GM19025 (cell line): ENCODE measurements around the gene CSTF1.
"Not testable (repeated sequence)": the region's sequence is repeated elsewhere in the genome, so short reads cannot be mapped to it uniquely, and the experiment has no call there.

Experiments used
- ATAC-seq: cut with Tn5 transposase; IDR thresholded peaks from one replicate; pipeline ENCODE4 v1.9.1; 2021; ENCODE audit warnings: mild to moderate bottlenecking, low read depth, moderate library complexity; ENCODE audit not compliant: unreplicated experiment

The CSTF1 gene

DNA sequence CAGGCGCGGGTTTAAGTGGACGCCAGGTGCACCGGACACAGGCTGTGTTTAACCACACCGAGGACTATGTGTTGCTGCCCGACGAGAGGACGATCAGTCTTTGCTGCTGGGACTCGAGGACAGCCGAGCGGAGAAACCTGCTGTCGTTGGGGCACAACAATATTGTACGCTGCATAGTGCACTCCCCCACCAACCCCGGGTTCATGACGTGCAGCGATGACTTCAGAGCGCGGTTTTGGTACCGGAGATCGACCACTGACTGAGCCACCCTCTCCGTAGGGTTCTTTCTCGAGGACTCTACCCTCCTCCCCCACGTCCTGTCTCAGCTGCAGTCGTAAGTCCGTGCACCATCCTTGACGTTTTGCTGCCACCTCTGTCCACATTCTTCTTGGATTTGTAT is 11.0 kb downstream of the CSTF1 start:
- no peak for ATAC-seq

DNA sequence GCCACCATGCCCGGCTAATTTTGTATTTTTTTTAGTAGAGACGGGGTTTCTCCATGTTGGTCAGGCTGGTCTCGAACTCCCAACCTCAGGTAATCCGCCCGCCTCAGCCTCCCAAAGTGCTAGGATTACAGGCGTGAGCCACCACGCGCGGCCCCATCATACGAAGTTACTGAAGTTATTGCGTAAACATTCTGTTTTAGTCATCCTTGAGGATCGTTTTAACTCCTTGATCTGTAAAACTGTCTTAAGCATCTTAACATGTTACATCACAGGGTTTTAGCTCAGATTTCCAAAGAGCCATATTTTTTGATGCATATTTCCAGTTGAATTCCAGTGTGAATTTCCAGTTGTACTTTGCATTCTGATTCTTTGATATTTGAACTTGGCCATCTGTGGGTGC is 12.9 kb downstream of the CSTF1 start:
- ATAC-seq, result not testable (repeated sequence)

DNA sequence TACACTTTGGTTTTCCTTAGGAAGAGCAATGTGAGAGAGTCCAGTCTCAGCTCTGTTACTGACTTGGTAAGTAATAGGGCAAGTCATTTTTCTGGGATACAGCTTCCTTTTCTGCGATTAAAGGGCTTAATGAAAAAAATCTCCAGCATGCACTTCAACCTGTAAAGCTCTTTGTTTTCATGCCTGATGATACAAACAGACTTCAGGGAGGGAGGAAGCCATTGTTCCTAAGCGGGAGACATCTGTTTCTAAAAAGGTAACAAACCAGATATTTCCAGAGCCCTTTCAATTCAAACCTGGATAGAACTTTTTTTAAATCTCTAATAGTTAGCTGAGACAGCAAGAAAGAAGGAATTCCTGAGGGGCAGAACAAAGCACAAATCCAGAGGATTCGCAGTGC is 14.5 kb downstream of the CSTF1 start:
- no peak for ATAC-seq

DNA sequence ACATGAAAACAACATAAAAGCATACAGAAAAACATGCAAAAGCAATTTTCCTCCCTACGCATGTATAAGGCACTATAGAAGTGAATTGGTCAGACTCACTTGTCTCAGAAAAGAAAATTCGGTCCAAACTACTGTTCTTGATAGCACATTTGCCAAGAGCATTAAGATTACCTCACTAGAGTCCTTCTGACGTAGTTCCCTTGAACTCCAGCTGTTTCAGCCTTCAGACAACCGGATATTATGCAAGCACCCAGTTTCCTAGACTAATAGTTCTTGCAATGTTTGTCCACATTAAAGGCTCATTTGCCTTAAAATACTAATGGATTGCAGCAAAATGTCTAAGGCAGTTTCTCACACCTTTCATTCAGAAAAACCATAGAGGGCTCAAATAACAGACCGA is 17.1 kb downstream of the CSTF1 start:
- no peak for ATAC-seq

DNA sequence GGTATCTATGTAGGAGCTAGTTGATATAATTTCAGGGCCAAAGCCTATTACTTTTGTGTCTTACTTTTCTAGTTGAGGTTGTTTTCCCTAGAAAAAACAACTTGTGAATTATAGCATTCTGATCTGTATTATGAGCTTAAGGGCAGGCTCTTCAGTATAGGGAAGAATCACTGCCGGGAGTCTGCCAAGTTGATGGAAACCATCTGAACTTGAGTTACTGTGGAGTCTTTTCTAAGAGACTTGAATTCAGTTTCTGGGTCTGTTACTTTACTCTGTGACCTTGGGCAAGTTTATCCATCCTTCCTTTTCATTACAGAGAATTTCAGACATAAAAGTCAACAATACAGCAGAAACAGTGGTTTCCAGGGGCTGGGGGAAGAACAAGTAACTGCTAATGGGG is 17.5 kb downstream of the CSTF1 start:
- no peak for ATAC-seq

DNA sequence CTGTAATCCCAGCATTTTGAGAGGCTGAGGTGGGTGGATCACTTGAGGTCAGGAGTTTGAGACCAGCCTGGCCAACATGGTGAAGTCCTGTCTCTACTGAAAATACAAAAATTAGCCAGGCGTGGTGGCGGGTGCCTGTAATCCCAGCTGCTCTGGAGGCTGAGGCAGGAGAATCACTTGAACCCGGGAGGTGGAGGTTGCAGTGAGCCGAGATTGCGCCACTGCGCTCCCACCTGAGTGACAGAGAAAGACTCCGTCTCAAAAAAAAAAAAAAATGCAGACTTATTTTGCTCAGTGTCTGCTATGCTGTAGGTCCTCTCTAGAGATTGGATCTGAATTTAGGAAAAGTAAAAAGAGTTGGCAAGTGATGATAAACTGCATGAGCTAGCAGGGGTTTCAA is 18.8 kb downstream of the CSTF1 start:
- not testable (repeated sequence) for ATAC-seq

DNA sequence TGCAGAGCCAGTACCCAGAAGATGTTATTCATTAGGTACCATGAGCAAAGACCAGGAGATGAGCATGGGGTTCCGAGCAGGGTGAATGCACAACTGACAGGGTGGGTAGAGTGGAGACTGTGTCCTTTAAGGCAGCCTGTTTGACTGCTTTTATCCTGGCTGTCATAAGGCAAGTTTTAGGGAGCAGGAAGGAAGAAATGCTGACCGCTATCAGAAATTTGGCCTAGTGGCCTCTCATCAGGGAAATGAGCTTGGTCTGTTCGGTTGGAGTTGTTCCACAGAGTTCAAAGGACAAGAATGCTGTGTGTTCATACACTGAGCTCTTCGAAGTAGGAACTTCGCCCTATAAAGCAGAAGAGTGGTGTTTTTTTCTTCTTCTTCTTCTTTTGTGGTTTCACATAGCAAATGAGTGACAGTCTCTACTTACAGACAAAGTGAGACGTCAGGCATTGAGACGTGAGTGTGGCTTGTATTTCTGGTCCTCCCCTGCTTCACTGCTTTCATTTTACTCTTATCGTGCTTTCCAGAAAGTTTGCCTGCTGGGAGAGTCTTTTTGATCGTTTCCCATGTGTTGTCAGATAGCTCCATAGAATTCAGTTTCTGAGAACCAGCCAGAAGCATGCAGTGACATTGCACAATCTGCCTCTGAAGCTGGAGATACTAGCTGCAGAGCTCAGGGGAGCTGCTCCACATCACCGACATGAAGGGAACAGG is 19.5 kb downstream of the CSTF1 start, which contains the start of gene CASS4:
TSS of gene CASS4 (plus strand) at position 502 of the 714 bp plus-strand sequence. CDS start at position 701, 199 bp downstream.
- ATAC-seq, result no peak

DNA sequence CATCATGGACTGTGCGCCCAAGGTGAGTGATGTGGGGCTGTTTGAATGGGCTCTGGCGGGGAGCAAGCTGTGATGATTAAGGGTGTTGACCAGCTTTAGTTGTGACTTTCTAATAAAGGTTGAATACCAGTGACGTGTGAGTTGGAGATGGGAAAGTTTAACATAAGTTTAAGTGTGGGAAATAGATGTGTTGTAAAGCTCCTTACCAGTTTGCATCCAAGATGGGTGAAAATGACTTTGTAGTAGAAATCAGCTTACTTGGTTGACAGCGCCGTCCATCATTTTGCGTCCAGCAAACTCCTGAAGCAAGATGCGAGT is 20.0 kb downstream of the CSTF1 start:
- no peak for ATAC-seq

DNA sequence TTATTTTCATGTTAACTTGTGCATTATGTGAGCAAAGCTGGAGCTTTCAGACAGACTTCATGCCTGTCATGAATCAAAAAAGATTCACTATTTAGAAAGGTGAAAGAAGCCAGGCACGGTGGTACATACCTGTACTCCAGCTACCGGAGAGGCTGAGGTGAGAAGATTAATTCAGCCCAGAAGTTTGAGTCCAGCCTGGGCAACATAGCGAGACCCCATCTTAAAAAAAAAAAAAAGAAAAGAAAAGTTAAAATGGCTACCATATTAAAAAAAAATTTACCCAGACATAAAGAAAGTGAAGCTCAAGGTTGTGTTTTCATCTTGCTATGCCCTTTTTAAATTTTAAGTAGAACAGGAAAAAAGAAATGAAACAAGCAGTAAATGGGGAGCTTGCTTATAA is 20.5 kb downstream of the CSTF1 start:
- ATAC-seq, result no peak

DNA sequence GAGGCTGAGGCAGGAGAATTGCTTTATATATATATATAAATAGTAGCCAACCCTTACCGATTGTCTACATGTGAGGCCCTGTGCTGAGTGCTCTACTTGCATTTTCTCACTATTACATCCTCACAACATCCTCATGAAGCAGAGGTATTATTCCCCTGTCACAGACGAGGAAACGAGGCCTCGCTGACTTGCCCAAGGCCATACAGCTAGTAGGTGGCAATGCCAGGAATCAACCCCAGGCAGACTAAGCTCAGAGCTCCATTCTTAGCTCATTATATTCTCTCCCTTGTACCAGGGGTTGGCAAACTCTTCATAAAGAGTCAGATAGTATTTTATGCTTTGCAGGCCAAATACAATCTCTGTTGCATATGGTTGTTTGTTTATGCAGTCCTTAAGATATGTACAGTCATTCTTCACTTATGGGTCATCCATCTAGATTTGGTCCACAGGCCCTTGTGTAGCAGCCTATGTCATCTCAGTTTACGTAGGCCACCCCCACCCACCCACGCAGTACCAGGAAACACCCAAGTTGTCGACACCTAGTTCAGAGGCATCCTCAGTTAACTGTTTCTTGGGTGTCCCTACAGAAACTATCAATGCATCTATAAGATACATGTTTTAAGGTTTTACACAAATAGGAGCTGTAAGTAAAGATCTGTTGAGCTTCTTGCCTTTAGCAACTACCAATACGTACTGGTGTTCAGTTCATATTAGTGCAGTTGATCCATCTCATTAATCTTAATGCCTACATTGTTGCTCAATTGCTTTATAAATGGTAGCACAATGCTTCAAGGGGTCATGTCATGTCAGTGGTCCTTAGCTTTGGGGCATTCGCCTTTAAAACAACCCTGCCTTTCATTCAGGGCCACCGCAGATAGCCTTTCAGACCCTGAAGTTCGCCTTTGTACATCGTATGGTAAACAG is 22.7 kb downstream of the CSTF1 start:
- ATAC-seq, result no peak

DNA sequence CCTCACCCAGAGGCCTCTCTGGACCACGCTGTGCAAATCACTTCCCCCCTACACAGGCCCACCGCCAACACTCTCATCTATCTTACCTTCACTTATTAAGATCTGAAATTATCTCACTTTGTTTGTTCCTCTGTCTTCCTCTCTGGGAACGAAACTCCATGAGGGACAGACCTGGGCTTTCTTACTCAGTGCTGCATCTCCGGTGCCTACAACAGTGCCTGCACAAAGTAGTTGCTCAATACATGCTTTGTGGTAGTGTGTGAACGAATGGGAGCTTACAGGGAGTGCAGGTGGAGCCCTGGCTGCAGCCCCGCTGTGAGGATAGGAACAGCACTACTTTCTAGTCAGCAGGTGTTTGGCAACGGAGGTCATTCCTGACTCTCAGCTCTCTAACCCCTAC is 25.0 kb downstream of the CSTF1 start:
- ATAC-seq, result no peak

DNA sequence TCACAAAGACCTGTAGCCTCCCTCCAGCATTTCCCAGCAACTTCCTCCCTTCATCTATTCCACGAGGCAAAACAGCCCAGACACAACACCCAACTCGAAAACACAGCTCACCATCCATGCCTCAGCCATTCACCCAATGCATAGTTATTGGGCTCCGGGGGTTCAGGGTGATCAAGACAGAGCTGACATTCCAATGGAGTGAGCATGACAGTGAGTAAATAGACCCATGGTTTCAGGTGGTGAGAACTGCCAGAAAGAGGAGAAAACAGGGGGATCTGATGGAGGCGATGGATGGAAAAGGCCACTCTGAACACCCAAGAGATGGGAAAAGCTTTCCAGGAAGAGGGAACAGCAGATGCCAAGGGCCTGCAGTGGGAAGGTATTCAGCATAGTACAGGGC is 25.5 kb downstream of the CSTF1 start:
- no peak for ATAC-seq

DNA sequence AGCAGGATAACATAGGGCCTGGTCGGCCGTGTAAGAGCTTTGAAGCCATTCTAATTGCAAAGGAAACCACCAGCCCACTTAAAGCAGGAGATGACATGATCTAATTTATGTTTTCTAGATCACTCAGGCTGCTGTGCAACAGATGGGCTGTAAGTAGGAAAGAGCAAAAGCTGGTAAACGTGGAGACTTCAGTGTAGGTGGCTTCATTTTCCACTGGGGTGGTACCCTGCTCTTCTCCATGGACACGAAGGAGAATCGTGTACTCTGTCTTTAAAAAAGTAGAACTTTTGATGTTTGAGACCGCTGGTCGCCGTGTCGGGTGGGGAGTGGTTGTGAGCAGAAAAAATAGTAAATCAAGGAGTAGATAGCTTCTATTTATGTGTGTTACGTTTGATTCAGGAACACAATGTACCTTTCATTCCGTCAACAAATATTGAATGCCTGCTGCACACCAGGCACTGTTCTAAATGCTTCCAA is 26.0 kb downstream of the CSTF1 start:
- no peak for ATAC-seq

DNA sequence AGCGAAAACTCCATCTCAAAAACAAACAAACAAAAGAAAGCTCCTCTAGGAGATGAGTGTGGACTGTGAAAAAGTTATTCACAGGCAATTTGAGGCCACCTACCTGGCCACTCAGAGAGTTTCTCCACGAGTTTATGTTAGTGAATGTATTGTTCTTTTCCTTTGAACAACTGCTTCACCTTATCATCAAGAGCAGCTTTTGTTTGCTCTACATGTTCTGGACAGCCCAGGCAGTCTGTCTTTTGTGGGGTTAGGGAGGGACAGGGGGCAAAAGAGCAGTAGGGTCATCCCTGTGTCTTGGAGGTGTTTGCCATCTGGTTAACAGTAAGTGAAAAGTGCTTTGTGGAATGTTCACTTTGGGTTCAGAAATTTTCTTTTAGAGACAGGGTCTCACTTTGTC is 27.6 kb downstream of the CSTF1 start:
- no peak for ATAC-seq

DNA sequence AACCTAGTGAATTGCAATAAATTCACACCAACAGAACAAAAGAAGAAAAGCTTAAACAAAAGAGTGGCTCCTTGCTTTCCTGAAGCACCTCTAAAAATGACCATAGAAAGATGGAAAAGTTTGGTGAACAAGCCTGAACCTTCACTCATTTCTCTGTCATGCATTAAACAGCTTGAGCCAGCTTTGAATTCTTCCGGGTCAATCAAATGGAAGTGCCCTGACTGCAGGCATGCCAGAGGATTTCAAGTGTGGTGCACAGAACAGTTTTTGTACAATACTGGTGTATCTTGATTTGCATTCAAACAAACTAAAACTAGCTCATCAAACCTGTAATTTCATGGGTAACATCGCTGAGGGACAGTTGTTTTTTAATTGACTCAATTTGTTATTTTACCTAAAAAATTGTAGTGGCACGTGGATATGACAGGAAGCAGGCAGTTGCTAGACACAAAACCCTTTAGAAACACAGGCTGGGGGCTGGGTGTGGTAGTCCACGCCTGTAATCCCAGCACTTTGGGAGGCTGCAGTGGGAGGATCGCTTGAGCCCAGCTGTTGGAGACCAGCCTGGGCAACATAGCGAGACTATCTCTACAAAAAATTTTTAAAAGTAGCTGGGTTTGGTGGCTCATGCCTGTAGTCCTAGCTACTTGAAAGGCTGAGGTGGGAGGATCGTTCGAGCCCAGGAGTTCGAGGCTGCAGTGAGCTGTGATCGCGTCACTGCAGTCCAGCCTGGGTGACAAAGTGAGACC is 28.7 kb downstream of the CSTF1 start:
- ATAC-seq, result no peak

DNA sequence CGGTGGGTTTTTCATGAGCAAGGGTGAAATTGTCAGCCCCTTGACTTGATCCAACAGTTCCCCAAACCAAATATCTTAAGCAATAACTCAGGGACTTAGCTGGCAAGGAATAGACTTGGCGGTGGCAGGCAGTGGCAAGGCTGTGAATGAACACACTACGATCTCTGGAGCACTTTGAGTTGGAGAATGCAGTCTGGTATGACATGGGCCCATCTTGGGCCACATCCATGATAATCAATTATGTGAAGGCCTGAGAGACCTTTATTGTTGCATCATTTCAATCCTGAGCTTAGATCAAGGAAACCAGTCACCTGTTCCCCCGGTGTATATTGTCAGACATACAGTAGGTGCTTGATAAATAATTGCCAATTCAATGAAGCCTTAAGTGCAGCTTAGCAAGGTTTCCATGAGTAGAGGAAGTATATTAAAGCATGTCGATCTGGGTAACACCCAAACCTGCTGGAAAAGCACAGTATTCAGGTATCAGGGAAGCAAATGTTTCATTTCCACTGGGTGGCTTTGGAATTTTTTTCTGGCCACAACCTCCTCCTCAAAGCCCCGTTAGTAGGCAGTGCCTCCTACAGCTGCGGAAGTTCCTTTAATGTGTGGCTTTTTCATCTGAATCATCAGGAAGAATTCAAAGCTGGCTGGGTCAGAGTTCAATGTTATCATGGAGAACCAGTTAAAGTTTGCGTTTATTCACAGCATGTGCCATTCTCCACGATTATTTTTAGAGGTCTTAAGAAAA is 29.8 kb downstream of the CSTF1 start:
- ATAC-seq, result no peak

DNA sequence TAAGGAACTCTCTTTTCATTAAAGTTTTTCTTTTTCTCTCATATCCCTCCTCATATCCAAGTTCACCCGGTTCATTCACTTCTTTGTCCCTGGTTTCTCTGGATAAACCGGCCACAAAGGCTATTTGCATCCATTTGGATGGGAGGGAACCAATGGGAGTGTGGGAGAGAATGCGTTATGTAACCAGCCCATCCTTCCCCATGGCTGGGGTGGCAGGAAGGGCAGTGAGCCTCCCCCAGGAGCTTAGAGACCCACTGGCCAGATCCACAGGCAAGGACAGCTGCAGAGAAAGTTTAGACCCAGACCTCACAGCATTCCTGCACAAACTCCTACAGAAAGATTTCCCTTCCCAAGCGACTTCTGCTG is 30.4 kb downstream of the CSTF1 start:
- no peak for ATAC-seq

DNA sequence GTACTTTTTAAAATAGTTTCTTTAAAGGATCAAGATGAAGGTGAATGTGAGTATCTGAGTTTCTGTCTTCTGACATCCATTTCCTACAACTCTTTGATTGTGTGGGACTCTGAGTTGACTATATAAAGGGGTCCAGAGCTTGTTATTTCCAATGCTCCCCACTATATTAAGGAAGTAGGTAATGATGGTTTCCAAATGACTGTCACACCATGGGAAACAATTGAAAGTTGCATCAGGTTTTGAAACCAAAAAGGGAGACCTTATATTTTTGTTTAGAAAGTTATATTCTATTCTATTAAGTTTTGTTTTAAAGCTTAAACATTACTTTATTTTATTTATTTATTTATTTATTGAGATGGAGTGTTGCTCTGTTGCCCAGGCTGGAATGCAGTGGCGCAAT is 30.8 kb downstream of the CSTF1 start:
- ATAC-seq, result no peak

DNA sequence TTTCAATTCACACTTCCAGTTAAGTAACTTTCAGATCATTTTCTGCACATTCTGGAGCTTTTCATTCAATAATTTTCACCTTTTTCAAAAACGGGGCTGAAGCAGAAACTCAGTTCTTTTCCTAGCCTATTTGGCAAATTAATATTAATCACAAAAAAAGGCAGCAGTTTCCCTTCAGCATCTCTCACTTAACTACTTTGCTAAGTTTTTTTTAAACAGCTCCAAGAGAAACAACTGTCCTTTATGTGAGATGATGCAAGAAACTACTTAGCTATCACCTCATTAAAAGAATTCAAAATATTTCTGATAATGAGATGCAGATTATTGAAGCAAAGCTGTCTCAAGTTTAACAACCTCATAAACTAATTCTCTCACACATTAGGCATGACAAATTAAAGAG is 31.4 kb downstream of the CSTF1 start:
- no peak for ATAC-seq

DNA sequence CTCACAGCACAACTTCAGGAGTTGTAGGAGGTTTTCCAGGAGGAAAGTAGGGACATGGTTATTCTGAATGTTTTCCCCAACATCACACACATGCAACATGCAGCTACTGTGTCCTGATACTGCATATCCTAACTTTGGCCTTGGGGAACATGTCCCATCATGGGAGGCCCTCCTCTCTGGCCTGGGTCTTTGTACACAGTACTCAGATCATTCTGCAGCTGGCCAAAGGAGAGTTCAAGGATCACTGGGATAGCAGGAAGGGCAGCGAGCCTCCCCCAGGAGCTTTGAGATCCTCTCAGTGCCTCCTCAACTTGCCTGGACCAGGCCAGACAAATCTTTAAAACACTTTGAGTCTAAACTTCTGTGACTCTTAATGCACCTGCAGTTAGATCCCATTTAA is 32.5 kb downstream of the CSTF1 start:
- no peak for ATAC-seq
